Common myeloid progenitor, CD34-positive (primary cell): ENCODE results near the gene CPM.
A peak's percentile ranks its signal among the peaks of the same experiment; 100 is the strongest.

Experiments
- CTCF ChIA-PET: fragments of 350-600 bp; sonication (Branson Sonifier 250); formaldehyde crosslinking; loops from one replicate; lab custom pipeline; 2021; ENCODE audit warnings: antibody characterized with exemption; lab: Charles Lee
- POLR2A ChIA-PET: fragments of 350-600 bp; sonication (Branson Sonifier 250); formaldehyde crosslinking; loops from one replicate; lab custom pipeline; 2021; ENCODE audit warnings: antibody characterized with exemption; lab: Charles Lee
- DNase-seq, 3 donors: peaks; one replicate each; pipeline versions ENCODE4 v3.0.0 to v3.0.0-alpha.2; 2013
- H3K27ac ChIP-seq, 2 experiments: 1 replicate in 1 of 2; 2 replicates in 1 of 2; pipeline ENCODE4 v1.7.0; 2013; ENCODE audit warnings: inconsistent platforms in 2 of 2, low read length in 2 of 2, mild to moderate bottlenecking in 2 of 2, low read depth in 1 of 2, moderate library complexity in 1 of 2; ENCODE audit not compliant: severe bottlenecking in 2 of 2, insufficient read depth in 1 of 2, poor library complexity in 1 of 2
- H3K27me3 ChIP-seq, 5 experiments: replicated peaks in 2 of 5; 1 replicate in 3 of 5; 2 replicates in 2 of 5; pipeline versions ENCODE4 v1.6.1 to v1.7.0; 2013; ENCODE audit warnings: low read length in 4 of 5, mild to moderate bottlenecking in 2 of 5, moderate library complexity in 2 of 5, inconsistent platforms in 1 of 5; ENCODE audit not compliant: insufficient read depth in 5 of 5, control insufficient read depth in 4 of 5
- H3K36me3 ChIP-seq, 4 experiments: 1 replicate in 2 of 4; 2 replicates in 2 of 4; pipeline versions ENCODE4 v1.6.1 to v1.7.0; 2013; ENCODE audit warnings: low read length in 3 of 4, control low read depth in 1 of 4, mild to moderate bottlenecking in 1 of 4; ENCODE audit not compliant: control insufficient read depth in 4 of 4, insufficient read depth in 4 of 4
- H3K4me1 ChIP-seq, 4 experiments: 1 replicate in 3 of 4; 2 replicates in 1 of 4; pipeline versions ENCODE4 v1.6.1 to v1.7.1; 2013; ENCODE audit warnings: low read length in 3 of 4, mild to moderate bottlenecking in 3 of 4, control low read depth in 1 of 4, inconsistent platforms in 1 of 4, moderate library complexity in 1 of 4; ENCODE audit not compliant: control insufficient read depth in 4 of 4, insufficient read depth in 4 of 4; ENCODE audit errors: control extremely low read depth in 1 of 4
- H3K4me3 ChIP-seq, 7 experiments: 1 replicate in 4 of 7; 2 replicates in 3 of 7; pipeline versions ENCODE4 v1.5.1 to v1.7.0; 2013; ENCODE audit warnings: mild to moderate bottlenecking in 7 of 7, low read length in 6 of 7, moderate library complexity in 6 of 7, inconsistent platforms in 2 of 7, low read depth in 2 of 7, control low read depth in 1 of 7; ENCODE audit not compliant: insufficient read depth in 4 of 7, control insufficient read depth in 1 of 7; ENCODE audit errors: extremely low read depth in 1 of 7
- H3K9me3 ChIP-seq, 5 experiments: 1 replicate in 4 of 5; 2 replicates in 1 of 5; pipeline versions ENCODE4 v1.6.1 to v1.7.1; 2013; ENCODE audit warnings: low read length in 4 of 5, mild to moderate bottlenecking in 2 of 5, inconsistent platforms in 1 of 5, low read depth in 1 of 5, moderate library complexity in 1 of 5; ENCODE audit not compliant: control insufficient read depth in 4 of 5, insufficient read depth in 2 of 5; ENCODE audit errors: control extremely low read depth in 1 of 5
- WGBS: methylation state at CpG from one replicate; pipeline ENCODE4 v1.1.5; 2013; ENCODE audit not compliant: insufficient coverage; 5-methylcytosine and 5-hydroxymethylcytosine counted together

Gene CPM

DNA sequence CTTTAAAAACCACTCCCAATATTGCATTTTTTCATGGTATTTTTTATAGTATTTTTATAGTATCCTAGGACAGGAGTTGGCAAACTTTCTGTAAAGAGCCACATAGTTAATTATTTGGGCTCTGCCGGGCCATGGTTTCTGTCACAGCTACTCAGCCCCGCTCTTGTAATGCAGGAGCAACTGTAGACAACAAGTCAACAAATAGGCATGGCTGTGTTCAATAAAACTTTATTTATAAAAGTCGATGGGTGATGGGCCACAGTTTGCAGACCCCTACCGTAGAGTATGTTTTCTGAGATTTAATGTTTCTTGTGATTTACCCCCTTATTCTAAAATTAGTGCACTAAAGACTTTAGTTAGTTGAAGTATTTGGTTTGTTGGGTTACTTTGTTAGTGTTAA, 99.5 kb downstream of the CPM start:
- H3K9me3 ChIP-seq: no peaks in the 10 kb centered on the region
- DNase-seq: no peak
- H3K36me3 ChIP-seq: peaks cover 21 to 73% (median 49%) of the 10 kb centered on the region in 4 experiments
- no peak overlapping the region for H3K27ac ChIP-seq
- H3K27me3 ChIP-seq: no peaks in the 10 kb centered on the region
- CTCF ChIA-PET: no interaction called here
- POLR2A ChIA-PET: no interaction called here
- no peak overlapping the region for H3K4me3 ChIP-seq
- WGBS: 100% methylated on average over 3 of the region's 4 CpGs
- no peaks in the 10 kb centered on the region for H3K4me1 ChIP-seq

DNA sequence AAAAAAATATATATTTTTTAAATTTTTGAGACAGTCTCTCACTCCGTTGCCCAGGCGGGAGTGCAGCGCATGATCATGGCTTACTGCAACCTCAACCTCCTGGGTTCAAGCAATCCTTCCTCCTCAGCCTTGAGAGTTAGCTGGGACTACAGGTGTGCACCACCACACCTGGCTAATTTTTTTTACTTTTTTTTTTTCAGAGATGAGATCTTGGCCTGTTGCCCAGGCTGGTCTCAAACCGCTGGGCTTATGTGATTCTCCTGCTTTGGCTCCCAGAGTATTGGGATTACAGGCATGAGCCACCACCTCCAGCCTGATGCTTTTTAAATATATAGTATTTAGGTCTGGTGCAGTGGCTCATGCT, 100.5 kb downstream of the CPM start:
- Histone ChIP-seq H3K36me3 (peaks cover 19 to 72% (median 49%) of the 10 kb centered on the region in 4 experiments), H3K27ac (no peak overlapping the region), H3K4me1 (no peaks in the 10 kb centered on the region), H3K9me3 (no peaks in the 10 kb centered on the region), H3K4me3 (no peak overlapping the region), H3K27me3 (no peaks in the 10 kb centered on the region)
- ChIA-PET POLR2A (no interaction called here), CTCF (interaction anchor here (0.7 to 1.3 kb wide), 2 partner anchors 19 to 422 kb away, joined by 3 read pairs; no protein-coding TSS in a partner anchor)
- DNase-seq: no peak
- 100% methylated on average over 3 of the region's 4 CpGs for WGBS

- no peaks in the 10 kb centered on the region for H3K4me1 ChIP-seq
- DNase-seq: no peak
- H3K36me3 ChIP-seq: peaks cover 13 to 70% (median 46%) of the 10 kb centered on the region in 4 experiments
- POLR2A ChIA-PET: no interaction called here
- 96% methylated on average over 3 of the region's 14 CpGs for WGBS
- H3K4me3 ChIP-seq: no peak overlapping the region
- CTCF ChIA-PET: interaction anchor here (0.7 to 3.0 kb wide), 3 partner anchors 14 to 423 kb away, joined by 3 to 30 read pairs (median 3); no protein-coding TSS in a partner anchor
- no peaks in the 10 kb centered on the region for H3K9me3 ChIP-seq
- no peak overlapping the region for H3K27ac ChIP-seq
- no peaks in the 10 kb centered on the region for H3K27me3 ChIP-seq
Measured at GRCh38 chr12:68831751-68832503, 101.0 kb downstream of the CPM start.

- WGBS: 100% methylated on average over 2 of the region's 6 CpGs
- peaks cover 13 to 70% (median 46%) of the 10 kb centered on the region in 4 experiments for H3K36me3 ChIP-seq
- no peaks in the 10 kb centered on the region for H3K4me1 ChIP-seq
- ChIA-PET POLR2A (no interaction called here), CTCF (interaction anchor here (0.9 to 3.0 kb wide), 6 partner anchors 9 to 427 kb away, joined by 3 to 30 read pairs (median 4); no protein-coding TSS in a partner anchor)
- no peaks in the 10 kb centered on the region for H3K9me3 ChIP-seq
- no peak overlapping the region for H3K4me3 ChIP-seq
- DNase-seq: no peak
- no peaks in the 10 kb centered on the region for H3K27me3 ChIP-seq
- peak overlapping the region in 1 of 2 experiments; percentile 25 for H3K27ac ChIP-seq
Measured at GRCh38 chr12:68831272-68831671, 101.7 kb downstream of the CPM start.

- Histone ChIP-seq H3K4me1 (no peaks in the 10 kb centered on the region), H3K4me3 (no peak overlapping the region), H3K36me3 (peaks cover 11 to 72% (median 52%) of the 10 kb centered on the region in 4 experiments), H3K27ac (no peak overlapping the region), H3K27me3 (no peaks in the 10 kb centered on the region), H3K9me3 (no peaks in the 10 kb centered on the region)
- DNase-seq: no peak
- WGBS: 89% methylated on average over 3 of the region's 7 CpGs
- POLR2A ChIA-PET: no interaction called here
- CTCF ChIA-PET: interaction anchor here (0.6 to 1.0 kb wide), 2 partner anchors 9 to 25 kb away, joined by 3 to 4 read pairs; no protein-coding TSS in a partner anchor
Measured at GRCh38 chr12:68828672-68829068, 104.3 kb downstream of the CPM start.

- no peaks in the 10 kb centered on the region for H3K4me1 ChIP-seq
- H3K4me3 ChIP-seq: no peak overlapping the region
- POLR2A ChIA-PET: no interaction called here
- no peak for DNase-seq
- no peaks in the 10 kb centered on the region for H3K9me3 ChIP-seq
- no peak overlapping the region for H3K27ac ChIP-seq
- no peaks in the 10 kb centered on the region for H3K27me3 ChIP-seq
- 100% methylated on average over 1 of the region's 5 CpGs for WGBS
- peaks cover 13 to 75% (median 54%) of the 10 kb centered on the region in 4 experiments for H3K36me3 ChIP-seq
- CTCF ChIA-PET: interaction anchor here (0.6 to 1.0 kb wide), 2 partner anchors 8 to 26 kb away, joined by 3 to 4 read pairs; no protein-coding TSS in a partner anchor
Measured at GRCh38 chr12:68827895-68828671, 104.9 kb downstream of the CPM start.
